ENCODE measurements around the gene DNAH14.

DNA sequence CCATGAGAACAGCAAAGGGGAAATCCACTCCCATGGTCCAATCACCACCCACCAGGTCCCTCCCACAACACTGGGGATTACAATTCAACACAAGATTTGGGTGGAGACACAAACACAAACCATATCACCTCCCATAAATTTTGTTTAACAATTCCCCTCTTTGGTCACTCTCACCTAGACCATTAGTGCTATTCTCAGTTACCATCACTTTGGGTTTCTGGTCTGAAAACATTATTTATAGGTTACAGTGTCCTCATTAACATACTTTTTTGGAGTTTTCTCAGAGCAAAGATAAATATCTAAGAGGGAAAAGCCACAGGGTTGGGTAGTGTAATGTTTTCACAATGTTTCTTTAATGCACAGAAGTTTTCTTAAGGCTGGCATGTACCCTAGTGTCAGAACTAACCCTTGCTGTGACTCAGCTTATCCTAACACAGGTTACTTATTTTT is 47.7 kb upstream of the DNAH14 start:
- TF ChIP-seq CTCF (IDR thresholded peaks at IDR 0.05) (no peak), POLR2A (IDR thresholded peaks at IDR 0.05) (no peak)
